HG03064 (cell line): ENCODE measurements around the gene PGR.

Experiments used
- ATAC-seq: cut with Tn5 transposase; IDR thresholded peaks from one replicate; pipeline ENCODE4 v1.9.1; 2021; ENCODE audit warnings: low read depth; ENCODE audit not compliant: unreplicated experiment

The PGR gene

GRCh38 chr11:101129203-101129943 lies at the start of gene PGR:
TSS of gene PGR (minus strand) at chr11:101129813. CDS start at chr11:101129070, 743 bp downstream.
- no peak for ATAC-seq

- ATAC-seq = no peak
Observed at GRCh38 chr11:101176381-101176780, 46.8 kb upstream of the PGR start.

- ATAC-seq = no peak
Observed at GRCh38 chr11:101169944-101170343, 40.3 kb upstream of the PGR start.

DNA sequence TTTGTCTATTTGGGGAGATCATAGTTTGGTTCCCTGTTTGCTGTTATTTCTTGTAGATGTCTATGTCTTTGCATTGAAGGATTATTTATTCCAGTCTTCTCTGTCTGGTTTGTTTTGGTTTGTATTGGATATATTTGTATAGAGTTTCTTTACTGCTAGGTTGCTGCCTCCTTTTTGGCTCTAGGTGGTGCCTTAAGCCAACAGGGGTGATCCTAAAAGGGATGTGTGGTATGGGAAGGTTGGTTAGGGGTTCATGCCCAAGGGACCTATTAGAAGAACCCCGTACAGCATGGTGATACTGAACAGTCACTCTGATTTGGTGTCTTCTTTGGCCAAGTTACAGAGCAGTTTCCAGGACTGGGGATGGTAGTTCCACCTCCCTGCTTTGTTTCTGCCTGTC lies 36.4 kb upstream of the PGR start:
- ATAC-seq = no peak

- ATAC-seq = no peak
Observed at GRCh38 chr11:101158119-101158518, 28.5 kb upstream of the PGR start.

- ATAC-seq = no peak
Observed at GRCh38 chr11:101138245-101138930, 8.8 kb upstream of the PGR start.

GRCh38 chr11:101133190-101133589 lies 3.6 kb upstream of the PGR start:
- no peak for ATAC-seq

DNA sequence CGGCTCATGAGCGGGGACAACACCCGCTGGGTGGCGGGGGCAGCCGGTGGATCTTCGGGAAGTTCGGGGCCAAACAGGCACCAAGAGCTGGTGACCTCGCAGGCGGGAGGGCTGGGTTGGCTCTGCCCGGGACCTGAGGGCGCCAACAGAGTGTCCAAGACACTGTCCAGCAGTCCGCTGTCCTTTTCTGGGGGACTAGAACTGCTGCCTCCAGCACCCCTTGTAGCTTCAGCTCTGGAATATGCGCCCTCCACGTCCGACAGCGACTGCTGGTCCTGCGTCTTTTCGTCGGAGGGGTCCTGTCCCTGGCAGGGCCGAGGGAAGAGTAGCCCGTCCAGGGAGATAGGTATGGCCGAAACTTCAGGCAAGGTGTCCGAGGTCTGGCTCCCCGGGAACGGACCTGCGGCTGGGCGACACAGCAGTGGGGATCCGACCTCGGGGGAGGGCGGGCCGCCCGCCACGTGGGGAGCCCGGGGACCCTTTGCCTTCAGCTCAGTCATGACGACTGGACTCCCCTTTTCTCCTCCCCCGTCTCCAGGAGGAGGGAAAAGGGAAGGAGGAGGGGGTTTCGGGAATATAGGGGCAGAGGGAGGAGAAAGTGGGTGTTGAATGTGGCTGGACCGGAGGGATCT lies 926 bp downstream of the PGR start:
- no peak for ATAC-seq

GRCh38 chr11:101127699-101128570 lies 1.7 kb downstream of the PGR start:
- ATAC-seq = no peak

GRCh38 chr11:101127197-101127698 lies 2.4 kb downstream of the PGR start:
- ATAC-seq = no peak

DNA sequence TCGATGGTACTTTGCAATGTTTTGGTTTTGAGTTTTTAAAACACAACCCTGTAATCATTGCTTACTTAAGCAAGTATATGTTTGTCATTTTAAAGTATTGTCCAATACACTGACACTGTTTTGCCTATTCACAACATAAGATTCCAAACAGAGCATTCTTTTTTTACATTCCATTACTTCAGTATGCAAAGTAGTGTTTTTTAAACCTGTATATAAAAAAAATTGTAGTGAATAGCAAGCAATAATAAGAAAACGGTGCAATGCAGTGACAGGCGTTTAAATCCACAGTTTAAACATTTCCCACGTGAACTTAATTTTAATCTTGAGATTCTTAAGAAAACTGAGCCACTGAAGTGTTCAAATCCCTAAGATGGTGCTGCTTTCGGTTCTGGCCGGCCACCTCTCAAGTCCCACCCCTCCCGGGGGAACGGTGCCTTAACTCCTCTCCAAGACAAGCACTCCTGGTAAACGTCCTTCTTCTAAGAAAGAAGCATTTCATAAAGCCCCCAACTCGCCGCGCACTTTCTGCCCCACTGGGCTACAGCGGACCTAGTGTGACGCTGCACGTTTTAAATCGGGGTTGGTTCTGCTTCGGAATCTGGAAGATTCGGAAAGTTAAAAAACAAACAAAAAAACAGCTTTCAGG lies 2.9 kb downstream of the PGR start:
- no peak for ATAC-seq

DNA sequence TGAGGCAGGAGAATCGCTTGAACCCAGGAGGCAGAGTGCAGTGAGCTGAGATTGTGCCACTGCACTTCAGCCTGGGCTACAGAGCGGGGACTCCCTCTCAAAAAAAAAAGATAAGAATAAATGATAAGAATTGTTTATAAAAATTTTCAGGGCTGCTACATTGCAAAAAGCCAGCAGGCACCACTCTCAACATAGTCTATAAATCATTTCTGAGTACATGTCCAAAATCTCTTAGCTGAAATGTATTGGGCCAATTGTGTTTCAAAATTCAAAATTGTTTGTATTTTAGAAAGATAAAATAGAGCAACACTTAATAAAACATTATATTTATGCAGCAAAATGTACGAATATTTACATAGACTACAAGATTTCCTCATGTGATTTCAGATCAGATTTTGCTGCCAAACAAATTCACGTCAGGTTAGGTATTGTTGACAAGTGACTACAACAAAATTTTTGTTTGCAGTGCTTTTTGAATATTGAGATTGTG lies 13.9 kb downstream of the PGR start:
- no peak for ATAC-seq

GRCh38 chr11:101113540-101113939 lies 16.1 kb downstream of the PGR start:
- no peak for ATAC-seq

- no peak for ATAC-seq
Observed at GRCh38 chr11:101104716-101105115, 24.9 kb downstream of the PGR start.

- ATAC-seq = no peak
Observed at GRCh38 chr11:101103433-101103832, 26.2 kb downstream of the PGR start.

- ATAC-seq = no peak
Observed at GRCh38 chr11:101100601-101101000, 29.0 kb downstream of the PGR start.

DNA sequence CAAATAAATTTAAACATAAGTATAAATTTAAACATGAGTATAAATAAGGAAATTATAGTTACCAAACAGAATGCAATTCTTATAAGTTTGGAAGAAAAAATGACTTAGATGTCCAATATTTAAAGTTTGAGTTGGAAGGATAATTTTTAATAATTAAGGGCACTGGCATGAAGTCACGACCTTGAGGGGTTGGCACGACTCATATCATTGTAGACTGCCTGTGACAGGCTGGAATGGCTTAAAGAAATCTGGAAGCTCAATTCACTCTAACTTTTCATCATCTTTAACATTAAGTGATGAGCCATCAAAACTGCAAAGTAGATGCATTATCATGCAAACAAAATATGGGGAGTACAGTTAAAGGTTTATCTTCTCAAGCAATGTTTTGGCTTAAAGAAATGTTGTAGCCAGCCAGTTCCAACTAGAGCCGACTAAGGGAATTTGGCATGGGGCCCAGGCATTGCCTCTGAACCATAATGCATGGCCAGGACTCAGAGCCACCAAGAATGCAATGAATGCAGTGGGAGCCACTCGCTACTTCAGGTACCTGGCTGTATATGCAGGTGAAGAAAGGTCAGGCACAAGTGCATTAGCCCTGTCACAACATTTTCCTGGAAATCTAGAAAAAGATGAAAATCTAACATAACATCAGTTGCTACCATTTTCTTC lies 33.4 kb downstream of the PGR start:
- no peak for ATAC-seq

DNA sequence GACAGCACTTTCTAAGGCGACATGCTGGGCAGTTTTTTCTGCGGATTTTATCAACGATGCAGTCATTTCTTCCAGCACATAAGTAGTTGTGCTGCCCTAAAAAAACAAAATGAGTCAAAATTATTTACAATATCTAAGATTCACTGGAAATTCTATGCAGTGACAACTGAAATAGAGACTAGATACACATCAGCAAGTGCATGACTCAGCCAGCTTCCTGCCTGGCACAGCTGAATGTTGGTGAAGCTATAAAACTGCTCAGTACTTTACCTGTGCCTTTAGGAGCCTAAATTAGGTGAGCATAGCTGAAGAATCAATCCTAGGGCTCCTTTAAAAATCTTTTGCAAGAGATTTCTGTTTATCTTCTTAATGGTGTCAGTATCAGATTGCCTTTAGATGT lies 37.8 kb downstream of the PGR start:
- no peak for ATAC-seq

DNA sequence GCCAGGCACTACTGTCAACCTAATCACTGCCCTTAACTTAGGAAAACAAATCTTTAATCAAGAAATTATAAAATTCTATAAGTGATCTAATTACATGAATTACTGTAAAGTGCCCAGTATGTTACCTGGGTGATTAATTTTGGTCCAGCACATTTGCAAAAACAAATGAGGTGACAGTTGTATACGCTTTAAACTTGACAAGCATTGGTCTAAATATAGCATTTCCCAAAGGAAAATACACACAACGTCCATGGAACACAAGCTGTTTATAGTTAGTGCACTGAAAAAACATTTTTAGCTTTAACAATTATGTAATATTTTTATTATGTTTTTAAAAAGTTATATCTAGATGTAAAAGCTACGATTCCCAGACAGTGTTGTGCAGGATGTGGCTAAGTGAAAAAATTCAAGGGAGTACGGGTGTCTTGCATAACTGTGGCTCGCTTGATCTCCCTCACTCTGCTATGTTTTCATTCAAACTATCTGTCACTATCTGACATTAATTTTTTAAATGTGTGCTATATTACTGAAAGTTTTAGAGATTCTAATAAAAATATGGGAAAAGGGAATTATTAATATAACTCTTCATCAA lies 38.8 kb downstream of the PGR start:
- ATAC-seq = no peak
